T follicular helper cell (primary cell): ENCODE measurements around the gene CIRBP.

Source experiments
- DNase-seq: peaks from one replicate; pipeline ENCODE4 v3.0.0-alpha.2; 2020; ENCODE audit warnings: low read depth

The CIRBP gene

DNA sequence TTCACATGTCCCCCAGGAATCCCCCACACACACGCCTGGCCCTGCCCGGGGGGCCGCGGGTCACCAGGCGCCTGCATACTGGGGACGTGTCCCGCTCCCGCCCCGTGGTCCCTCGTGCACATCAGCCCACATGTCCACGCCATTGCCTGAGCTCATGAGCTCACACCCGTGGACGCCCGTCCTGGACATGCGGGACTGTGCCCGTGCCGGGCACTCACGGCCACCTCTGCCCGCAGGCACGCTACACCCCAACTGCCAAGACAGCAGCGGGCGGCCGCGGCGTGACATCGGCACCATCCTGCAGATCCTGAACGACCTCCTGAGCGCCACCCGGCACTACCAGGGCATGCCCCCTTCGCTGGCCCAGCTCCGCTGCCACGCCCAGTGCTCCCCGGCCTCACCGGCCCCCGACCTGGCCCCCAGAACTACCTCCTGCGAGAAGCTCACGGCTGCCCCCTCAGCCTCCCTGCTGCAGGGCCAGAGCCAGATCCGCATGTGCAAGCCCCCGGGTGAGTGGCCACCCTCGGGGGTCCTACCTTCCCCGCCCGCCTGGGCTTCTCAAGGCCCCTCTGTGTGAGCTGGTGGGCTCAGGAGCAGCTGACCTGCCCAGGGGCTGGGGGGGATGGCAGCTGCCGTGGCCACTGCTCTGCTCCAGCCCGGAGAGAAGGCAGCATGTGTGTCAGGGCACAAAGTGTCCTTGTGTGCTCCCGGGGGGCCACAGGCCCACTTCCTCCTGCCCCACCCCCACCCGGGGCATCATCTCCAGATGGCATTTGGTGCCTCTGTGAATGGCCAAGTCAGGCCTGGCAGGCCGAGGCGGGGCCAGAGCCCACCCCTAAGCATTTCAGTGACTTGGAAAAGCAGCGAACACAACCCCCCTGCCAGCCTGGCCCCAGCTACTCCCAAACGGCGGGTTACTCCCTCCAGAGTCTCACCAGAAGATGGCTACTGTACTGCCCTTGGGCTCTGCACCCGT is 13.7 kb upstream of the CIRBP start:
- no peak for DNase-seq

DNA sequence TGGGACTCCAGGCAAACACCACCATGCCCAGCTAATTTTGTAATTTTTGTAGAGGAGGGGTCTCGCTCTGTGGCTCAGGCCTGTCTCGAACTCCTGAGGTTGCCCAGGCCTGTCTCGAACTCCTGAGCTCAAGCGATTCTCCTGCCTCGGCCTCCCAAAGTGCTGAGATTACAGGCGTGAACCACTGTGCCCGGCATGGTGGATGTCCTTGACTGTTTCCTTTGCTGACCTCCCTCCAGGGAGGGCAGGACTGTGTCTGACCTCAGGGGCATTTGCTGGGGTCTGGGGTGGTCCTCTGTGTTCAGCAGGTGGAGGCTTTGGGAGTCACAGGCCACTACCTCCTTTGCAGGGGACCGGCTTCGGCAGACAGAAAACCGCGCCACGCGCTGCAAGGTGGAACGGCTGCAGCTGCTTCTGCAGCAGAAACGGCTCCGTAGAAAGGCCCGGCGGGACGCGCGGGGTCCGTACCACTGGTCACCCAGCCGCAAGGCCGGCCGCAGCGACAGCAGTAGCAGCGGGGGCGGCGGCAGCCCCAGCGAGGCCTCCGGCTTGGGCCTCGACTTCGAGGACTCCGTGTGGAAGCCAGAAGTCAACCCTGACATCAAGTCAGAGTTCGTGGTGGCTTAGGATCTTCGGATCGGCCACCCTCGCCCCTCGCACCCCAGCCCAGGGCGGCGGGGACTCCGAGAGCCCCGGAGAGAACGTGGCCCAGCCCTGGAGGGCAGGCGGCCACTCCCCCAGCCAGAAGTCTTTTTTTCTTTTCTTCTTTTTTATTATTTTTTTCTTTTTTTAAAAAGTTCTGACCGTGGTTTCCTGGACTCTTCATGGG is 12.3 kb upstream of the CIRBP start:
- DNase-seq: no peak

DNA sequence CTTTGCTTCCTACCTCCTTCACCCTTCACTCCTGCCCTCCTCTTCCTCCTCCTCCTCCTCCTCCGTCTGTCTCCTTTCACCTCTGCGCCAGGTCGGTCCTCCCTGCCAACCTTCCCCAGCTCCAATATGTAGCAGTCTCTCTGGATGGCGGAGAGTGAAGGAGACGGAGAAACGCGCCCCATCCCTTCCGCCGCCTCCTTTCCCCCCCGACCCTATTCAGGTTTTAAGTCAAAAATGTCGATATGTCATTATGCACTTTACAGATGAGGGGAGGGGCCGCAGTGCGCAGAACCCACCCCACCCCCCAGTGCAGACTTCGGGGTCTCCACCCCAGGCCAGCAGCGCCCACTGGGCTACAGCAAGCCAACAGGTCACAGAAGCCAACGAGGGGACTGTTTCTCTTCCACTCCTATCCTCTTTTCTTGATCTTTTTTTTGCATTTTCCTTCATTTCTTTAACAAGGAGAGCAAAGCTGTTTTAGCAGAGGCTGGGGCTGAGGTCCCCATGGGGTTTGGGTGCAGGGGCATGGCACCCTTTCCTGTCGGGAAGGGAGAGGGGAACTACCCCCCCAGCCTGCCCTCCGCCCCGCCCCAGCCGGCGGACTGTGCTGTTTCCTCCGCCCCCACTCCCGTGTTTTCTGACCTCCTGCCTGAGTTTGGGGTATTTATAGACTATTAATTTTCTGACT is 11.5 kb upstream of the CIRBP start:
- no peak for DNase-seq

DNA sequence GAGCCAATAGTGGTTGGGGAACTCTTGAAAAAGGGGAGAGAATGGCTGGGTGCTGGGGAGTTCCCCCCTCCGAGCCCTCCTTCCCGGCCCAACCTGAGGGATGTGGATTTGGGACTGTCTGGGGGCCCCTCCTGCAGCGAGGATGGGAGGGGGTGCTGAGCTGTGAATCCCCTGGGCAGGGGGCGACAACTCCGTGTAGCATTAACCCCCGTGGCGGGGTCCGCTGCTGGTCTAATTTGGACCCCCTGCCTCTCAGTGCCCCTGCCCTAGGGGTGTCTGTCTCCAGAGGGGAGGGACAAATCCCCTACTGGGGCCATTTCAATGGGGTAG is 11.0 kb upstream of the CIRBP start:
- no peak for DNase-seq

DNA sequence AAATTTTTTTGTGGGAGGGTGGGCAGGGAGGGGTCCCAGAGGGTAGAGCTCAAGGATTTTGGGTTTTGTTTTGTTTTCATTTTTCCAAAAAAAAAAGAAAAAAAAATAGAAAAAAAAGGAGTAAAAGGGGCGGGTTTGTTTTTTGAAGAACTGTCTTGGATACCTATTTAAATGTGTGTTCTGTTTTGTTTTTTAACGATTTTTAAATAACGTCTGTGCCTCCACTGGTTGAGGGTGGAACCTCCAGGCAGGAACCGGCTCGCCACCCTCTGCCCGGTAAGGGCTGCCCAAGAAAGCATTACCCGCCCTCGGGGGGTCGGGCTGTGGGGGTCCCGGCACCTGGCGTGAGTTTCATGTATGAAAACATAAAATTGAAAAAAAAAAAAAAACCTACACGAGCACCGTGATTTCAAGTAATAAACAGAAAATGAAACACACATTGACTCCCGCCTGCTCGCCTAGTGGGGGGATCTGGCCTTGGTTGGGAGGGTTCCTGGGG is 10.4 kb upstream of the CIRBP start:
- no peak for DNase-seq

DNA sequence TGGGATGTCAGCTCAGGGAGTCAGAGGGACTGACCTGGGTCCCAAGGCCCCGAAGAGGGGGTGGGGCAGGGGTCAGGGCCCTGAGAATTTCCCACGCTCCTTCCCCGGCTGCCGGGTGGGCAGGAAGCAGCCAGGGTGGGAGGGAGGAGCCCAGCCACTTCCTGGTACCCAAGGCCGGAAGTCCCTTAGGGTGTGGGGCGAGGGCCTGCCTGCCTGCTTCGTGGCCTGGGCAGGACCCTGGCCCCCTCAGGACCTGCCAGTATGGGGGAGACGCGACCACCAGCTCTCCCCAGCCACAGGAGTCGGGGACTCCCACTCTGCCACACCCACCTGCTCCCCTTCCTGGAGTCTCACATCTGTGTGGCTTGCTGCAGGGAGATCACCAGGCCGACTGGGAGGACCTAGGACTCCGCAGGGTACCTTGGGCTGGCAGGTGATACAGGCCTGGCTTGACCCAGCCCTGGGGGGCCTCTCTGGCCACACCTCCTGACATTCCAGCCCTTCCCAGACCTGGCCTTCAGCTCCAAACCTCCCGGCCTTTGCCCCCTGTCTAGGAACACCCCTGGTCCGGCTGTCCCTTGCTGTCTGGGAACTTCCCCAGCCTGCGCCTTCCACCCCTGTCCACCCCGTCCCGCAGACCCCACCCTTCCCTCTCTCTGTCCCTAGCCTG is 9.8 kb upstream of the CIRBP start:
- DNase-seq: no peak

DNA sequence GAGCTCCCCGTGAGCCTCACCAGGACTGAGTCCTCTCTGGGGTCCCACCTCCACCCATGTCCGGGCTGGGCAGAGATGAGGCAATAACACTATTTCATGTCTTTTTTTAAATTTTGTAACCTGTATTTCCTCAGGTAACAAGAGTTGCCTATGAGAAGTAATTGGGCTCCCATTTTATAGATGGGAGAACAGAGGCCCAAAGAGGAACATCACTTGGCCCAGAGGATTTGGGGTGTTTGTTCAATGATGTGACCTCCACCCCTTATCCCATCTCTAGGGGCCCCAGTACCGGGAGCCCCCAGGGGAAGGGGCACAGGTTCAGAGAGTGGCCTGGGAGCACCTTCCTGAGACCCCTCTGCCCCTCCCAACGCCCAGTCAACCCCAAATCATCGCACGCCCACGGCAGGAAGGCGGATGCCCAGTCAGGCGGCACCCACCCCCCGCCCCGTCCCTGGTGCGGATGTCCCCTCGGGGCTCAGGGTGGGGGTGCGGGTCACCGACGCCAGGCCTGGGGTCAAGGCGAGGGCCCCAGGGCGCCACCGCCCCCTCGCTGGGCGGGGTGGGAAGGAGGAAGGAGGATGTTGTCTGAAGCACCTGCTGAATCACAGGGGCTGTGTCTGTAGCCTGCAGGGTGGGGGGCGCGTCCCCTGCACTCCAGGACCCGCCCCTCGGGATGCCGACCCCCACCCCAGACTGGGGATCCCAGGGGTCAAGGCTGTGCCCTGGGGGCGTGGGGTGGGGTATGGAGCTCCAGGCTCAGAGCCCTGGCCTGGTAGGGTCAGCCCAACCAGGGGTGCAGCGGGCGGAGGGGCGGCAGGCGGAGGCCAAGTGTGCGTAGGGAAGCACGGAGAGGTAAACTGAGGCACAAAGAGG is 9.0 kb upstream of the CIRBP start:
- no peak for DNase-seq

DNA sequence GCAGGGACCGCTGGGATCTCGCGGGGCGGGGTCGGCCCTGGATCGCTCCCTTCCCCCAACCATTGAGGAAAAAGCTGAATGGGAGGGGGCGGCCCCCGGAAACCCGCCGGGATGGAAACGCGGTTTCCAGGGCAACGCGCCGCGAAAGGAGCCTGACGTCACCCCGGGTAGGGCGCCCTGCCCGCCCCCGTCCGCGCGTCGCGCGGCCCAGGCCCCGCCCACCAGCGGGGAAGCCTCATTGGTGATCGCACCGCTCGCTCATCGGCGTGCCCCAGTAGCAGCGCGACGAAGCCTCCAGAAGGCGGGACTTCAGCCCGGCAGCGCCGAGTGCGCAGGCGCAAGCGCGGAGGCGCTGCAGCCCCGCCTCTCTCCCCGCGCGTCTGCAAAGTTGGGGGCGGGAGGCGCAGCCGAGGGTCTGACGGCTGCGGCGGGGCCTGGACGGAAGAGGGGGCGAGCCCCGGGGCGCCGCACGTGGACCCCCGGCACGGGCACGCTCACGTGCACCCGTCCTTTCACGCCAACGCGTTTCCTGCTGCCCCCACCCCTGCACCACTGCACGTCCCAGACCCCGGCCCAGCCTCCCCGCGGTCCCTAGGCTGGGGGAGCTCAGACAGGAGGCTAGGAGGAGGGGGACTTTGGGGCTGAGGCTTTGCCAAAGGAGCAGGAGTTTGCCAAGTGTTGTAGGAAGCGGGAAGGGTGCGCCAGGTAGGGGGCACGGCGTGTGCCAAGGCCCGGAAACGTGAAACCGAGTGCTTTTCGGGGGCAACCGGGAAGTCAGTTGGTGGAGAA is 8.2 kb upstream of the CIRBP start:
- DNase-seq: peak; percentile 97

DNA sequence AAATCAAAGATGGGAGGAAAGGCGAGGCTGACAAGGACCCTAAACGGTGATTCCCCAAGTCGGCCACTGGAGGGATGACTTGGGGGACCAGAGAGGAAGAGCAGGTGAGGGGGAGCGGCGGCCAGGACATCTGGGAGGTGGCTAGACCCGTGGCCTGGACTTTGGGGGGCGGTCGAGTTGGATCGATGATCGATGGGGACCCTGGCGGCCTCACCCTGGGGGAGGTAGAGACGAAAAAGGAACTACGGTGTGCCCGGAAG is 7.7 kb upstream of the CIRBP start:
- DNase-seq: no peak

DNA sequence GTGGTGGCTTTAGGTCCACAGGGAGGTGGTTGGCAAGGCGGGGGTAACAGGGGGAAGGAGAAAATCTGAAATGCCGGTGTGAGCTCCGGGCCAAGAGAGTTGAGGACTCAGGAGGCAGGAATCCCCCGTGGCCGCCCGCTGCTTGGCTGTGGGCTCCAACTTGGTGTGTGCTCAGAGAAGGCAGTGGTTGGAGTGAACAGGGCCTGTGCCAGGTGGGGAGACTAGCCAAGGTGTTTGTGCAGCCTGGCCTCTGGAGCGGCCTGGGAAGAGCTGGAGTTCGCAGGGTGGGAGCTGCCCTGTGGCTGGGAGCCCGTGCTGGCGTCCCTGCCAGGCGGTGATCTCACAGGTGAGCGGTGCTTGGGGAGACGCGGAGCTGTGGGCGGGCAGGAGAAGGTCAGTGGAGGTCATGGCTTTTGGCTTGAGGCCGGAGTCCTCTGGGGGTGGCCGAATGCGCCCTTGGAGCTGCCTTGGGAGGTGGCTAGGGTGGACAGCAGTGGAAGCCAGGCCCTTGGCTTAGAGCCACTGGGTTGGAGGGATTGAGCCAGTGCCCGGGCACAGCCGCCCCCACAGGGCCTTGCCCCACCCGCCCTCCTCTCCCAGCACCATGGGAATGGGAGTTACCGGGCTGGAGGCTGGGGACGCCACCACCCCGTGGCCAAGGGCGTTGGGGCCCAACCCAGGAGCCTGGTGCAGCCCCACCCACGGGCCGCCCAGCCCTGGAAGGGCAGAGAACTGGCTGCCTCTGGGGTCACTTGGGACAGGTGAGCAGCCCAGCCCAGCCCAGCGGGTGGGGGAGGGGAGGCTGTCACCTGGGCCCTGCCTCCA is 7.1 kb upstream of the CIRBP start:
- DNase-seq: no peak

DNA sequence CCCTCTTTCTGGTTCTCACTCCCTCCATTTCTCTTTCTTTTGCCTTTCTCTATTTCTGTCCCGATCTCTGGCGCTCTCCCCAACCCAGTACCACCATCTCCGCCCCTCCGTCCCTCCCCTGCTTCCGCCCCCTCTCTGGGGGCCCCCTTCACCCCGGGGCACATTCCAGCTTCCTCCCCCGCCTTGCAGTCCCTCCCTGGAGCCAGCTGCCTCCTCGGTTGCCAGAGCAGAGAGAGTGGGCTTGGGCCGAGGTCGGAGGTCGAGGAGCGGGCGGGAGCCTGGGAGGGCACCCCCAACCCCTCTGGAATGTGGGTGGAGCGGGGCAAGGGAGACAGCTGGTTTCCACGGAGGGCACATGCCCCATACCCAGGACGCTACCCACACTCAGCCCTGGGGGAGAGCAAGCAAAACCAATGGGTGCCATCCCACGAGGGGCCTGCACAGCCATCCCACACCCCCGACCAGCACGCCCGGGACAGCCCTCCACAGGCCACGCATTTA is 6.5 kb upstream of the CIRBP start:
- DNase-seq: no peak

DNA sequence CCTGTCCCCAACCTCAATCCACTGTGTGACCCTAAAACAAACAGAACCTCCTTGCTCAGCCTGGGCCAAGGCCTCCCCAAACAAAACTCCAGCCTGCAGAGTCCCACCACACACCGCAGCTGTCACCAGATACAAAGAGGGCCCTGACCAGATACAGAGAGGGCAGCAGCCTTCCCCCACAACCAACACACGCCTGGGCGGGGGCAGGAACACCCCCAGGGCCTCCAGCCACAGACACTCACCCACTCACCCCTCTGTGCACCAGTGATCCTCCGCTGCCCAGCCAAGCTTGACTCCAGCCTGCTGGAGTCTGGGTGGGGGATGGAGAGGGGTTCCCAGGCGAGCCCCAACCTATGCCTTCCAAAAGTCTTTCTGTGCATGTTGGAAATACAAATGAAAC is 5.9 kb upstream of the CIRBP start:
- no peak for DNase-seq

DNA sequence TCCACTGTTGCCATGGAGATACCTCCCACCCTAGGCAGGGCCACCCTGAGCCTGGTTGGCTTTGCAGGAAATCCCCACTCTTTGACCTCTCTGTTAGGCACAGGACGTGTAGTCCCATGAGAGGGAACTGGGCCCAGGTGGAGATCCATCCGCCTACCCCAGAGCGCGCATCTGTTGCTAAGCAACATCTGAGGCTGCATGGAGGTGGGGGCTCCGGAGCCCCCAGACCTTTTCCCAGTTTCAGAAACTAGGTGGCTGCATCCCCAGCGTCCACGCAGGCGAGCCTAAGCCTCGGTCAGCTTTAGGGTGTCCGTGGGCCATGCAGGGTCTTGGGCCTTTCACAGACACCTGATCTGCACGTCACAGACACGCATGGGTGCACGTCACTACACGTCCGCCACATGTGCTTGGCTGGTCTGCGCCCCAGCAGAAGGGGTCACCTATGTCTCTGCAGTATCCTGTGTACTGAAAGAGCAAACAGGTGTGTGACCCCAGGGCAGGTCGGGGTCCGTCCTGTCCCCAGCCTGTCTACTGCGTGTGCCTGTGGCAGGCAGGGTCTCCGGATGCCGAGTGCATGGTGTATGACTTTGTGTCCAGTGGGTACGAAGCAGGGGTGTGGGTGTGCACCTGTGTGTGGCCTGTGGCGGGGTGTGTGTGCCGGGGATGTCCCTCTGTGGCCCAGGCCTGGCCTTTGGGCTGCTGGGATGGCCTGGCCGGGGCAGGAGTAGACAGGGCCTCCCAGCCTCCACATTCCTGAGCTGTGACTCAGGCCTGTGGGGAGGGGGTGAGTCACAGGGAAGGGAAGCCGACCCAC is 4.1 kb upstream of the CIRBP start:
- no peak for DNase-seq

DNA sequence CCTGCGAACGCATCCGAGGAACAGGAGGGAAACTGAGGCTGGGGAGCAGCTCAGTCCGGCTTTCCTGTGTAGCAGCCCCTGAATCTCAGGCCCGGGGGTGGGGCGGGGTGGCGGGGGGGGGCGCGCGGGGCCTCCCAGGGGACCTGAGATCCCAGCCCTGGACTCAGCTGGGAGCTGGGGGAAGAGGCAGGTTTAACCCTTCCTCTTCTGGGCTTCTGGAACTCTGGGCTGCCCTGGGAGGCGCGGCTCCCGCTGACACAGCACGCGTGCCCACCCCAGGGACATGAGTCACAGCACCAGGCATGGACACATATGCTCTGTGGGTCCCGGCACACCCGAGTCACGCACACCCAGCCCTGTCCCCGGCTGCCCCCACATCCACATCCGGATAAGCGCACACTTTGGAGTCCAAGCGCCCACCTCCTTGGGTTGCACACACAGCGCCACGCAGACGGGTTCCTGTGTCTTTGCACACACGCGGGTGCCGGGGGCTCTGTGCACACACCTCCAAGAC is 3.5 kb upstream of the CIRBP start:
- DNase-seq: no peak

DNA sequence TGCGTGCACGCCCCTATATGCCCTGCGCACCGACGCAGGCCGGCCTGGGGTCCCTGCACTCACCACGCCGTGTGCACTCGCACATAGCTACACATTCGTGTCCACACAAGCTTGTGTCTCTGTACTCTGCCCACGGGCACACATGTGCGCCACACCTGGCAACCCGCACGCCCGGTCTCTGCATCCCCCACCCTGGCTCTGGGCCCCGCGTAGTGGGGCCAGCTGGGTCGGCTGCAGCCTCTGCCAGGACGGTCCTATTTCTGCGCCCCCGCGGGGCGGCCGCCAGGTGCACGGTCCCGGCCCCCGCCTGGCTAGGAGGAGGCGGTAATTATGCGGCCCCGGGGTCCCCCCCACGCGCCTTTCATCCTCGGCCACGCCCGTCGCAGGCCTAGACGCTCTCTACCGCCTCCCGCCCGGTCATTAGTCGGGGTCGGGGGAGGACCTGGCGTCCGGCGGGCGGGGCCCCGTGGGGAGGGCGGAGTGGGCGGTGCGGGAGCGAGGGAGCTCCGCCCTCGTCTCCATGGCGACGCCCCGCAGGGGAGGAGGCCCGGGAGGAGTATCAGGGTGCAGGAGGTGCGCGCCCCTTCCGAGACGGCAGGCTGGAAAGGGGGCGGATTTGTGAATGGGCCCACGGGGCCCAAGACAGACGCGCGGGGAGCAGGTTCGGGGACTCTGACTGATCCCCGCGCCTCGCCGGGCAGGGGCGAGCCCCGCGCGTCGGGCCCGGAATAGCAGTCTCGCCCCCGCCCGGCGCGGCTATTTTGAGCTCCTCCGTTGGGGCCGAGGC is 2.8 kb upstream of the CIRBP start:
- DNase-seq: peak; percentile 74

DNA sequence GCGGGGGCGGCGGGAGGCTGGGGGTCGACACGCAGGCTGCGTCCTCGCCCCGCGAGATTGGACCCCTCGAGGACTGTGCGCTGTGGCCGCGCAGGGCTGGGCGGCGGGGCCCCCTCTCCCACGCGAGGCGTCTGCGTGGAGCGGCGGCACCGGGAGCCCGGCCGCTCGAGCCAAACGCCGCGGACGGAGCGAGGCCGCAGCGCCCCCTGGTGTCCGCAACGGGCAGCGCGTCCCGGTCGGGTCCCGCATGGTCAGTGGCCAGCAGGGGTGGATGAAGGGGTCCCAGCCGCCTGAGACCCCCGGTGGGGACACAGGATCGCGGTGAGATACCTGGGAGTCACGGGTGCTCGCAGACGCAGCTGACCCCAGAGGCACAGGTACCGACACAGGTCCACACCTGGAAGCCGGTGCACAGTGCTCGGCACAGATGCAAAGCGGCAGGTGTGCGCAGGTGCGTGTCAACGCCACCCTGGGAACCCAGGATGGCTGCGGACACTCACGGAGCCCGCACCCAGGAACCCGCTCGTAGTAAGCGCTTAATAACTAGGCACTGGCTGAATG is 2.1 kb upstream of the CIRBP start:
- no peak for DNase-seq
